CD4-positive, alpha-beta T cell treated with Interferon gamma for 1 hour (primary cell): ENCODE results near the gene GZMB.
"Not testable (repeated sequence)": the region's sequence is repeated elsewhere in the genome, so short reads cannot be mapped to it uniquely, and the experiment has no call there.

ENCODE experiments used
- DNase-seq: peaks from one replicate; pipeline ENCODE4 v3.0.0-alpha.2; 2020

Gene GZMB

GRCh38 chr14:24630872-24631477 lies 3.0 kb downstream of the GZMB start:
- DNase-seq: no peak

DNA sequence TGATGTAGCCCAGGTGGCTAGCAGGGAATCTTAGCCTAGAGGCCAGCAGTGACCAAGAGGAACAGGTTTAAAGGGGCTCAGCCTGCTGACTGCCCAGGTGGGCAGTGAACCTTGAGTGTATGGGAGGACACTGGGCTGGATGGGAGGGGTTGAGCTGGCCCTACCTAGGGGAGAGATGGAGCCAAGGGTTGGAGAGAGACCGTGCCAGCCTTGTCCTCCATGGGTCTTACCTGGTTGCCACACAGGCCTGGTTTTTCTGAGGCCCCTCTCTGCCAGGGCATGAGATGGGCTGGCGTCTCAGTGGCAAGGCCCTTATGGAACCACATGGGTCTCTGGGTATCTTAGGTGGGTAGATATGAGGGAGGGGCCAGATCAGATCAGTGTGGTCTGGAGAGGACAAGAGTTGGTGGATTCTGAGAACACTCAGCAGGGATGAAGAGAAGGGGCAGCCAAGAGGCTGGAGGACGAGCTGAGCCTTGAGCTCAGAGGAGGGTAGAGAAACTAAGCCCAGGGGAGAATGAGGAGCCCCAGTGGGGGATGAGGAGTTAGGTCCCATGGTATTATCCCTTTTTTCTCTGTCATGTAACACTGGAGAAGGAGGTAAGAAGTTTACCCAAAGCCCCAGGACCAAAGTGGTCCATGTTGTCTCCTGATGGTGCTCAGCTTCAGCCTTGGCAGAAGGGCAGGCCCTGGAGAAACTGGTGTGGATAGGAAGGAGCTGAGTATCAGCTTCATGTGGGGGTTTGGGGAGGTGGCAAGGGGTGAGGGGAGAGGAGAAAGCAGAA lies 3.7 kb downstream of the GZMB start:
- DNase-seq: no peak

DNA sequence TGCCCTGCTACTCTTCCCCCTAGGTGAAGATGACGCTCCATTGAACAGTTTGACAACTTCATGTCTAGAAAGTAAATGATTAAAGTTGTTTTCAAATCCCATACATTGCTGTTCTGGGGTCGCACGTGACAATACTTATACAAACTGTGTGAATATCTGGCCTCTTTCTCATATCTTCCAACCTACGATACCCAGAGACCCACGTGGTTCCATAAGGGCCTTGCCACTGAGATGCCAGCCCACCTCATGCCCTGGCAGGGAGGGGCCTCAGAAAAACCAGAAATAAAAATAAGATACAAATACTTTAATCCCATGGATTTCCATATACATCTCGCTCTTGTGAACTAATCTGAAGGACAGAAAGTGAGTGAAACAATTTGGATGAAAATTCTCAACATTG lies 4.5 kb downstream of the GZMB start:
- DNase-seq: no peak

GRCh38 chr14:24613747-24614146 lies 20.2 kb downstream of the GZMB start:
- DNase-seq: no peak

GRCh38 chr14:24613241-24613640 lies 20.7 kb downstream of the GZMB start:
- DNase-seq: no peak

- no peak for DNase-seq
Measured at GRCh38 chr14:24612196-24612595, 21.8 kb downstream of the GZMB start.

GRCh38 chr14:24609655-24610344 lies 24.2 kb downstream of the GZMB start, which contains the start of gene GZMH:
Gene GZMH (minus strand): TSS chr14:24609685. CDS start chr14:24609613, 72 bp downstream.
- no peak for DNase-seq

- DNase-seq: no peak
Measured at GRCh38 chr14:24607635-24608514, 26.1 kb downstream of the GZMB start.

DNA sequence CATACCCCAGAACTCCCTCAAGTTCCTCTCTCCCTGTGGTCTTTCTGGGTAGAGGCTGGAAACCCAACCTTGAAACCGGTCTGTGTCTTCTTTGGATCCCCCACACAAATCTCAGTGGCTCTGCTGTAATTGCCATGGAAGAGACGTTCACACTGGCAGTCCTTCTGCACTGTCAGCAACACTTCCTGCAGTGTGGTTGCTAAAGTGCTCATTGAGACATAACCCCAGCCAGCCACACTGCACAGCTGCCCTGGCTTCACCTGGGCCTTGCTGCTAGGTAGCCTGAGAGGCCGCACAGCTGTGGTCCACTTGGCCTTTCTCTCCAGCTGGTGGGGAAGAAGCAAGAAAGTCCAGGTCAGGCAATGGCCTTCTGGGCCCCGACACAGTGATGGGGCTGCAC lies 26.9 kb downstream of the GZMB start:
- DNase-seq: no peak

- no peak for DNase-seq
Measured at GRCh38 chr14:24606297-24606696, 27.7 kb downstream of the GZMB start.

- DNase-seq: peak; percentile 56
Measured at GRCh38 chr14:24605435-24606190, 28.4 kb downstream of the GZMB start.

DNA sequence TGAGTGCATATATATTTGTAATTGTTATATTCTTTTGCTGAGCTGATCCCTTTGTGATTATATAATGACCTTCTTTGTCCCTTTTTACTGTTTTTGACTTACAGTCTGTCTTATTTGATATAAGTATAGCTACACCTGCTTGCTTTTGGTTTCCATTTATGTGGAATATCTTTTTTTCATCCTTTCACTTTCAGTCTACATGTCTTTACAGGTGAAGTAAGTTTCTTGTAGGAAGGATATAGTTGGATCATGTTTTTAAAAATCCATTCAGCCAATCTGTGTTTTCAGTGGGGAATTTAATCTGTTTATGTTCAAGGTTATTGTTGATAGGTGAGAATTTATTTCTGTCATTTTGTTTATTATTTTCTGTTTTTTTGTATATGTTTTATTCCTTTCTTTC lies 36.6 kb downstream of the GZMB start:
- no peak for DNase-seq

DNA sequence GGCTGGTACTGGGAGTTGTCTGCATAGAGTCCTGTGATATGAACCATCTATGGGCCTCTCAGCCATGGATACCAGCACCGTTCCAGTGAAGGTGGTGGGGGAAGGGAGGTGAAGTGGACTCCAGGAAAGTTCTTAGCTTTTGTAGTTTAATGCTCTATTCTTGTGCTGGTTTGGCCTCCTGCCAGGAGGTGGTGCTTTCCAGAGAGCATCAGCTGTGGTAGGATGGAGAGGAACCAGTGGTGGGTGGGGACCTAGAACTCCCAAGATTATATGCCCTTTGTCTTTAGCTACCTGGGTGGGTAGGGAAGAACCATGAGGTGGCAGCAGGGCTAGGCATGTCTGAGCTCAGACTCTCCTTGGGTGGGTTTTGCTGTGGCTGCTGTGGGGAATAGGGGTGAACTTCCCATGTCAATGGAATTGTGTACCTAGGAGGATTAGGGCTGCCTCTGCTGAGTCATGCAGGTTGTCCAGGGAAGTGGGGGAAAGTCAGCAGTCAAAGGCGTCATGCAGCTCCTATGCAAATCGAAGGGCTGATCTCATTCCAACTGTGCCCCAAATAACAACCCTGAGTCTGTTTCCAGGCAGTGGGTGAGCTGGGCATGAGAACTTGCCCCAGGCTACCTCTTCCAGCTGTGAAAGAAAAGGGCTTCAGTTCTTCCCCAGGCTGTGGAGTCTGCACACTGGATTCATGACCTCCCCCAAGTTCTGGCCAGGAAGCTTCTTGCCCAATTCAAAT lies 38.7 kb downstream of the GZMB start:
- DNase-seq: no peak

- DNase-seq: not testable (repeated sequence)
Measured at GRCh38 chr14:24591004-24591403, 43.0 kb downstream of the GZMB start.

GRCh38 chr14:24584402-24584801 lies 49.6 kb downstream of the GZMB start:
- not testable (repeated sequence) for DNase-seq
